Mesendoderm (in vitro differentiated cells): ENCODE measurements around the gene HYAL4. TPM values are rescaled to one million over a fixed set of nuclear protein-coding genes. Genes with fewer than 3 reads are reported as not detected.

ENCODE experiments used
- DNase-seq: peaks from one replicate; pipeline ENCODE4 v3.0.0; 2013
- H2AK5ac ChIP-seq: 2 replicates; pipeline ENCODE4 v1.6.1; 2013; ENCODE audit warnings: low read length, inconsistent platforms
- H2BK120ac ChIP-seq: 2 replicates; pipeline ENCODE4 v1.6.1; 2013; ENCODE audit warnings: low read depth, mild to moderate bottlenecking, low read length, moderate library complexity, mixed read lengths
- H2BK15ac ChIP-seq: replicated peaks from 2 replicates; pipeline ENCODE4 v1.6.1; 2013; ENCODE audit warnings: low read depth, mild to moderate bottlenecking, moderate library complexity
- H2BK5ac ChIP-seq: 2 replicates; pipeline ENCODE4 v1.6.1; 2013; ENCODE audit warnings: low read length, inconsistent platforms
- H3K18ac ChIP-seq: 2 replicates; pipeline ENCODE4 v1.6.1; 2013; ENCODE audit warnings: mild to moderate bottlenecking, low read length, mixed read lengths
- H3K23ac ChIP-seq: one replicate; pipeline ENCODE4 v1.6.1; 2013; ENCODE audit warnings: low read length
- H3K27ac ChIP-seq: 2 replicates; pipeline ENCODE4 v1.5.1; 2013; ENCODE audit warnings: low read depth, mild to moderate bottlenecking, inconsistent platforms, low read length, moderate library complexity
- H3K27me3 ChIP-seq: 2 replicates; pipeline ENCODE4 v1.6.1; 2013; ENCODE audit warnings: low read length, control low read depth, mild to moderate bottlenecking, inconsistent platforms; ENCODE audit not compliant: insufficient read depth, poor library complexity
- H3K36me3 ChIP-seq: 2 replicates; pipeline ENCODE4 v1.6.1; 2013; ENCODE audit warnings: low read length, inconsistent platforms; ENCODE audit not compliant: control insufficient read depth, insufficient read depth
- H3K4ac ChIP-seq: one replicate; pipeline ENCODE4 v1.6.1; 2013; ENCODE audit warnings: low read depth, mild to moderate bottlenecking, low read length, moderate library complexity
- H3K4me1 ChIP-seq: 2 replicates; pipeline ENCODE4 v1.6.1; 2013; ENCODE audit warnings: low read depth, low read length, inconsistent platforms; ENCODE audit not compliant: control insufficient read depth
- H3K4me2 ChIP-seq: 2 replicates; pipeline ENCODE4 v1.6.1; 2013; ENCODE audit warnings: low read length
- H3K4me3 ChIP-seq: 2 replicates; pipeline ENCODE4 v1.5.1; 2013; ENCODE audit warnings: mild to moderate bottlenecking, low read length
- H3K56ac ChIP-seq: one replicate; pipeline ENCODE4 v1.6.1; 2013; ENCODE audit warnings: low read length
- H3K79me1 ChIP-seq: 2 replicates; pipeline ENCODE4 v1.6.1; 2013; ENCODE audit warnings: low read length, inconsistent platforms
- H3K79me2 ChIP-seq: 2 replicates; pipeline ENCODE4 v1.6.1; 2013; ENCODE audit warnings: mild to moderate bottlenecking, low read length; ENCODE audit not compliant: control insufficient read depth, insufficient read depth
- H3K9ac ChIP-seq: 2 replicates; pipeline ENCODE4 v1.6.1; 2013; ENCODE audit warnings: low read length, inconsistent platforms
- H4K5ac ChIP-seq: one replicate; pipeline ENCODE4 v1.6.1; 2013; ENCODE audit warnings: low read length
- H4K8ac ChIP-seq: one replicate; pipeline ENCODE4 v1.6.1; 2013; ENCODE audit warnings: low read depth, mild to moderate bottlenecking, control low read depth, low read length, moderate library complexity
- WGBS: extraction: QIAGEN DNeasy Blood & Tissue Kit; methylation state at CpG from one replicate; pipeline ENCODE4 v1.1.7; 2013; ENCODE audit warnings: low lambda C conversion rate, missing lambda C conversion rate; ENCODE audit not compliant: insufficient coverage; ENCODE audit errors: extremely low coverage; 5-methylcytosine and 5-hydroxymethylcytosine counted together
- polyA plus RNA-seq, 2 experiments: library from polyadenylated mRNA; stranded (reverse); fragments of 200-250 nt; gene quantifications; one replicate each; pipeline ENCODE4 v1.2.3, GENCODE V29; 2013

The HYAL4 gene, protein sequence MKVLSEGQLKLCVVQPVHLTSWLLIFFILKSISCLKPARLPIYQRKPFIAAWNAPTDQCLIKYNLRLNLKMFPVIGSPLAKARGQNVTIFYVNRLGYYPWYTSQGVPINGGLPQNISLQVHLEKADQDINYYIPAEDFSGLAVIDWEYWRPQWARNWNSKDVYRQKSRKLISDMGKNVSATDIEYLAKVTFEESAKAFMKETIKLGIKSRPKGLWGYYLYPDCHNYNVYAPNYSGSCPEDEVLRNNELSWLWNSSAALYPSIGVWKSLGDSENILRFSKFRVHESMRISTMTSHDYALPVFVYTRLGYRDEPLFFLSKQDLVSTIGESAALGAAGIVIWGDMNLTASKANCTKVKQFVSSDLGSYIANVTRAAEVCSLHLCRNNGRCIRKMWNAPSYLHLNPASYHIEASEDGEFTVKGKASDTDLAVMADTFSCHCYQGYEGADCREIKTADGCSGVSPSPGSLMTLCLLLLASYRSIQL
- polyA plus RNA-seq (2013, experiment 1 of 2) = not detected
- polyA plus RNA-seq (2013, experiment 2 of 2) = not detected

DNA sequence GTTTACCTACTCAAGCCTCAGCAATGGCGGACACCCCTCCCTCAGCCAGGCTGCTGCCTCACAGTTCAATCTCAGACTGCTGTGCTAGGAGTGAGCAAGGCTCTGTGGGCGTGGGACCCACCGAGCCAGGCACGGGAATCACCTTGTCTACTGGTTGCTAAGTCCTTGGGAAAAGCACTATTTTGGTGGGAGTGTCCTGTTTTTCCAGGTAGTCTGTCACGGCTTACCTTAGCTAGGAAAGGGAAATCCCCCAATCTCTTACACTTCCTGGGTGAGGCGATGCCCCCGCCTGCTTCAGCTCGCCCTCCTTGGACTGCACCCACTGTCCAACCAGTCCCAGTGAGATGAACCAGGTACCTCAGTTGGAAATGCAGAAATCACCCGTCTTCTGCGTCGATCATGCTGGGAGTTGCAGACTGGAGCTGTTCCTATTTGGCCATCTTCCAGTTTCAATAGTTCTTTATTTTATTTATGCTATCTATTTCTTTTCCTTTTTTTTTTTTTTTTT, at the start of gene HYAL4:
Gene HYAL4, plus strand, starts transcription at position 458 of the 508 bp plus-strand sequence. CDS start 23,105 bp downstream, outside the sequence.
- Histone ChIP-seq H4K5ac (no peak within 1 kb of the TSS), H3K36me3 (no peaks in the 10 kb centered on the region), H3K4me1 (no peaks in the 10 kb centered on the region), H3K9ac (no peak within 1 kb of the TSS), H3K4me2 (no peak within 1 kb of the TSS), H2AK5ac (no peak within 1 kb of the TSS), H3K4me3 (no peak within 1 kb of the TSS), H3K27ac (no peak within 1 kb of the TSS), H3K79me2 (no peaks in the 10 kb centered on the region), H3K56ac (no peak within 1 kb of the TSS), H3K27me3 (no peaks in the 10 kb centered on the region), H3K4ac (no peak within 1 kb of the TSS), H2BK5ac (no peak within 1 kb of the TSS), H4K8ac (no peak within 1 kb of the TSS), H2BK120ac (no peak within 1 kb of the TSS), H3K79me1 (no peaks in the 10 kb centered on the region), H3K18ac (no peak within 1 kb of the TSS), H3K23ac (no peak within 1 kb of the TSS), H2BK15ac (no peak within 1 kb of the TSS)
- no CpG with 5 or more reads among the region's 11 CpGs for WGBS
- no peak for DNase-seq

DNA sequence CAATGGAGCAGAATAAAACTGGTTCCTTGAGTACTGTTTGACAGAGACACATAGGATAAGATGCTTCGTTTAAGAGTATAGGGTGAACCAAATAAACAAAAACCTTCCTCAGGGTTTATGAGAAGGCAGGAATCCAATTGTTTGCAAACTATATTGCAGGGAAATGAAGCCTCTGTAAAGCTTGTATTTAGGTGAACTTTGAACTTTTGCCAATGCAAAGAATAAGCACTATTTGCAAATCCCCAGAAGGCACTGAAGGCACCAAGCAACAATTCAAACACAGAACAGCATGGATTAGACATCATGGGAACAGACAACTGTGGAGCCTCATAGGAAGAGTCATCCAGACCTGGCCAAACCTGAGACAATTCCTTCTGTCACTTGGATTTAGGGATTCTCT, 49.1 kb upstream of the HYAL4 start:
- Histone ChIP-seq H3K79me1 (no peaks in the 10 kb centered on the region), H3K79me2 (no peaks in the 10 kb centered on the region), H3K4me3 (no peak overlapping the region), H3K18ac (no peak overlapping the region), H3K27ac (no peak overlapping the region), H3K4me2 (no peak overlapping the region), H3K9ac (no peak overlapping the region), H2BK120ac (no peak overlapping the region), H4K5ac (no peak overlapping the region), H3K4me1 (no peaks in the 10 kb centered on the region), H2BK5ac (no peak overlapping the region), H3K23ac (no peak overlapping the region), H3K56ac (no peak overlapping the region), H3K36me3 (no peaks in the 10 kb centered on the region), H2AK5ac (no peak overlapping the region), H4K8ac (no peak overlapping the region), H3K27me3 (no peaks in the 10 kb centered on the region), H3K4ac (no peak overlapping the region), H2BK15ac (no peak overlapping the region)
- DNase-seq = no peak
- WGBS = no CpG with 5 or more reads among the region's 1 CpG

DNA sequence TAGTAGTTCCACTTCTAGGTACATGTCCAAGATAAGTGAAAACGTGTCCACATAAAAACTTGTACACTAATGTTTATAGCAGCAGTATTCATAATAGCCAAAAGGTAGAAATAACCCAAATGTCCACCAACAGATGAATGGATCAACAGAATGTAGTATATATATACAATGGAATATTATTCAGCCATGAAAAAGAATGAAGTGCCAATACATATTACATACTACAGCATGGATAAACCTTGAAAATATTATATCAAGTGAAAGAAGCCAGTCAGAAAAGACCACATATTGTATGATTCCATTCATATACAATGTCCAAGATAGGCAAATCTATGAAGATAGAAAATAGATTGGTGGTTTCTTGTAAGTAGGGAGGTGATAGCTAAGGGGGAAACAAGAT, 48.4 kb upstream of the HYAL4 start:
- Histone ChIP-seq H3K4me1 (no peaks in the 10 kb centered on the region), H2BK5ac (no peak overlapping the region)

DNA sequence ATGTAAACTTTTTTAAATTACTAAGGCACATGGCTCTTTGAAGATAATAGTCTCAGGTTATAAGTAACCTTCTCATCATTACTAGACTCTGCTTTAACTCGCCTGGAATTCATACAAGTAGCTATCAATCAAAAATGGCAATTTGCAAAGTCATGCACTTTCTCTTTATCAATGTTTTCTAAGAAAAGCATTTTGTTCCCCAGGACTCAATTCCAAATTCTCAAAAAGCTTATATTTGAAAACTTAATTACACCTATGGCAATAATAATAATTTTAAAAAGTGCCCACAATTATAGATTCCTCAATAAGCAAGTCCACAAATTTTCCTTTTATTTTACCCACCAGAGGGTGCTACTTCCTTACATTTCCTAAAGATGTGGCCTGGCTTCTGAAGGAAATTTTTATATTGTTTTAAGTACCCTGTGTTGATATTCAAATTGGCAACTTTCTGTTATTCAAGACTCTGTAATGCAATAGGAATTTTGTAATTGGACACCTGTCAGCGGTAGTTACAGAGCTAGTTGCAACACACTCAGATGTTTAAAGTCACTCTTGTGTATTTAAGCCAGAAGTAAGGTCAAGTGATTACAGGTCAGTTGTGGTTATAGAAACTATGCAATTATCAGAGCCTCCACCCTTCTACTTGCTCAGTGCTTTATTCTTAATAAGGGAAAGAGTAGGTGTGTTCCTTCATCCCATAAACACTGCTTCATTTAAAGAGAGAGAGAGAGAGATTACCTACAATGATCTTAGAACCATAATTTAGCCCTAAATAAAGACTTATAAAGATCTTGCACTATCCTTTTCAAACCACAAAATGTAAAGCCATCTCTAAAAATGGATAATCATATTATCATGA, 47.1 kb upstream of the HYAL4 start:
- H3K4me2 ChIP-seq = no peak overlapping the region
- no peak overlapping the region for H2BK120ac ChIP-seq
- no peaks in the 10 kb centered on the region for H3K27me3 ChIP-seq
- no peak overlapping the region for H3K4ac ChIP-seq
- H3K79me2 ChIP-seq = no peaks in the 10 kb centered on the region
- peak overlapping the region; percentile 27 for H3K56ac ChIP-seq
- H4K5ac ChIP-seq = no peak overlapping the region
- no peak overlapping the region for H2AK5ac ChIP-seq
- H3K9ac ChIP-seq = no peak overlapping the region
- no peaks in the 10 kb centered on the region for H3K36me3 ChIP-seq
- no peak overlapping the region for H4K8ac ChIP-seq
- H3K18ac ChIP-seq = no peak overlapping the region
- no peak overlapping the region for H2BK5ac ChIP-seq
- H3K4me1 ChIP-seq = no peaks in the 10 kb centered on the region
- no CpG with 5 or more reads among the region's 2 CpGs for WGBS
- H2BK15ac ChIP-seq = peak overlapping the region; percentile 74
- no peak overlapping the region for H3K27ac ChIP-seq
- H3K79me1 ChIP-seq = no peaks in the 10 kb centered on the region
- no peak overlapping the region for H3K4me3 ChIP-seq
- no peak overlapping the region for H3K23ac ChIP-seq
- DNase-seq = peak; percentile 82

More for the DNA sequence above, 48.4 kb upstream of the HYAL4 start:
- no peak overlapping the region for H2BK120ac ChIP-seq
- no peaks in the 10 kb centered on the region for H3K79me1 ChIP-seq
- H3K23ac ChIP-seq = no peak overlapping the region
- WGBS = no CpG with 5 or more reads among the region's 1 CpG
- DNase-seq = no peak
- no peak overlapping the region for H2BK15ac ChIP-seq
- H3K27me3 ChIP-seq = no peaks in the 10 kb centered on the region
- no peak overlapping the region for H3K9ac ChIP-seq
- no peak overlapping the region for H4K5ac ChIP-seq
- no peak overlapping the region for H2AK5ac ChIP-seq
- H3K36me3 ChIP-seq = no peaks in the 10 kb centered on the region
- H3K79me2 ChIP-seq = no peaks in the 10 kb centered on the region
- no peak overlapping the region for H4K8ac ChIP-seq
- no peak overlapping the region for H3K56ac ChIP-seq
- no peak overlapping the region for H3K4me2 ChIP-seq
- no peak overlapping the region for H3K18ac ChIP-seq
- H3K4me3 ChIP-seq = no peak overlapping the region
- no peak overlapping the region for H3K27ac ChIP-seq
- H3K4ac ChIP-seq = no peak overlapping the region

DNA sequence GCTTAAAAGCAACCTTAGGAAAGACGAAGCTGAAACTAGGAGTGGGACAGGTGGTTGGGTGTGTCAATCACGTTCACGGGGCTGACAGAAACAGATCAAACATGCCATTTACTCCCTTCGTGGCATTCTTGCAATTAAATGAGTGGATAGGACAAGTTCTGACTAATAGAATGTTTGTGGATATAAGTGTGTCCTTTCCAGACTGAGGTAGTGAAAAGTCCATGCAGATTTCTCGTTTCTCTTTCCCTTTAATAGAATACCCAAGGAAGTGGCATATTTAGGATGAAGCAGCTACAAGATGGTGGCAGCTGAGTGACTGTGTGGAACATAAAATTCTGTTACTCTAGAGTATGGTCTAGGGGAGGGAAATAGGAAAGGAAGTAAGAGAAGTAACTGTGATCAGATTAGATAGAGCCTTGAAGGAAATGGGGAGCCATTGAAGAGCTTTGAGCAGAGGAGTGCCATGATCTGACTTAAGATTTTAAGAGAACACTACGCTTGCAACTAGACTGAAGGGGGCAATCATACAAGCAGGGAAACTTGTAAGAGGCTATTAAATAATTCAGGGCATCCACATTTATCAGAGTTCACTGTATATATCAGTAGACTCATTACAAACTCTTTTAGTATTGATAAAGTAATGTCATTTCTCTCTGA, 46.3 kb upstream of the HYAL4 start:
- no peak overlapping the region for H4K8ac ChIP-seq
- no peak overlapping the region for H3K27ac ChIP-seq
- H2BK120ac ChIP-seq = peak overlapping the region; percentile 54
- H3K36me3 ChIP-seq = no peaks in the 10 kb centered on the region
- peak overlapping the region; percentile 27 for H3K56ac ChIP-seq
- H3K9ac ChIP-seq = no peak overlapping the region
- WGBS = no CpG with 5 or more reads among the region's 6 CpGs
- DNase-seq = no peak
- no peak overlapping the region for H2BK5ac ChIP-seq
- no peak overlapping the region for H3K23ac ChIP-seq
- no peak overlapping the region for H3K18ac ChIP-seq
- no peak overlapping the region for H2BK15ac ChIP-seq
- no peaks in the 10 kb centered on the region for H3K79me1 ChIP-seq
- no peak overlapping the region for H3K4me3 ChIP-seq
- no peak overlapping the region for H3K4me2 ChIP-seq
- H3K4ac ChIP-seq = no peak overlapping the region
- H2AK5ac ChIP-seq = no peak overlapping the region
- no peak overlapping the region for H4K5ac ChIP-seq
- H3K27me3 ChIP-seq = no peaks in the 10 kb centered on the region
- H3K4me1 ChIP-seq = no peaks in the 10 kb centered on the region
- H3K79me2 ChIP-seq = no peaks in the 10 kb centered on the region
